ENCODE results near the gene PTPRG.

The PTPRG gene

GRCh38 chr3:62139957-62140356 is 578.6 kb downstream of the PTPRG start:
- no peaks in the 10 kb centered on the region for H3K4me1 ChIP-seq (ENCODE audit: low read depth, poor library complexity, severe bottlenecking)
- no peaks in the 10 kb centered on the region for H3K27me3 ChIP-seq (ENCODE audit: insufficient read depth, low read depth)
- H3K27ac ChIP-seq, result no peak overlapping the region
- no peaks in the 10 kb centered on the region for H3K79me2 ChIP-seq (ENCODE audit: insufficient read depth, low read depth)
- no peaks in the 10 kb centered on the region for H3K36me3 ChIP-seq (ENCODE audit: insufficient read depth)
- no peak overlapping the region for H3K4me2 ChIP-seq
- no peaks in the 10 kb centered on the region for H4K20me1 ChIP-seq (ENCODE audit: insufficient read depth)
- no peak overlapping the region for H2AFZ ChIP-seq (ENCODE audit: low read depth)
- TF ChIP-seq CTCF (conservative IDR thresholded peaks at IDR 0.05; ENCODE audit: low read depth, low read length), result no peak
- no peak overlapping the region for H3K9ac ChIP-seq
- H3K4me3 ChIP-seq (IDR thresholded peaks at IDR 0.05; ENCODE audit: insufficient read depth, low read depth, low read length), result no peak overlapping the region

DNA sequence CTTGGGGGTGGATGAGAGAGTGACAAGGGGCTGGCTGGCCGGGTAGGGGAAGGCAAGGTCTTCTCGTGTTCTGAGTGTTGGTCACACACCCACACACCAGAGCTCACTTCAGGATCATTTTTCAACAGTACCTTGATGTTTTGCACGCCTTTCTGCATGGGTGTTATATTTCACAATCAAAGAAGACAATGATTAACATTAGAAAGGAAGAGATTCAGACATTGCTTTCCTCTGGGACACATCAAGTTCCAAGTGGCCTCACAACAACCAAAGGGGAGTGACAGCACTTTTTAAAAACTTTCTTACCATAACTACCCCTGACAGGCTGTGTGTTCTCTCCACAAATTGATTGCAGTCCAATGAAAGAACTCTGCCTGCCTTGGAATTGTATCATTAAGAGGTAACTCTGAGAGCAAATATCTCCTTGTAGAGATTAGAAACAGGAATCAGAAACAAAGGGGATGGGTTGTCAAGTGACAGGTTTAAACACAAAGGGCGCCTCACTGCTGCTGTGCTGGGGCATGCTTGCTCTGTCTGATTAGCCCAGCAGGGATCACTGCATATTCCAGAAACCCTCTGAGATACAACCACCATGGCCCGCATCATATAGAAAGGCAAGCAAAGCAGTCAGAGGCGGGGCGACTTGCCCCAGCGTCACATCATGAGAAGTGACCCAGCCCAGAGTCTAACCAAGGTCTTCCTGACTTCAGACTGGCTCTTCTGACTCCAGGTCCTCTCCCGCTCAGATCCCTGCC is 581.1 kb downstream of the PTPRG start:
- Histone ChIP-seq H3K9ac (no peak overlapping the region), H3K36me3 (ENCODE audit: insufficient read depth) (no peaks in the 10 kb centered on the region), H2AFZ (ENCODE audit: low read depth) (no peak overlapping the region), H3K4me1 (ENCODE audit: low read depth, poor library complexity, severe bottlenecking) (no peaks in the 10 kb centered on the region), H3K4me2 (no peak overlapping the region), H3K27me3 (ENCODE audit: insufficient read depth, low read depth) (no peaks in the 10 kb centered on the region), H3K79me2 (ENCODE audit: insufficient read depth, low read depth) (no peaks in the 10 kb centered on the region), H3K4me3 (IDR thresholded peaks at IDR 0.05; ENCODE audit: insufficient read depth, low read depth, low read length) (no peak overlapping the region), H3K27ac (no peak overlapping the region), H4K20me1 (ENCODE audit: insufficient read depth) (no peaks in the 10 kb centered on the region)
- no peak for TF ChIP-seq CTCF (conservative IDR thresholded peaks at IDR 0.05; ENCODE audit: low read depth, low read length)

DNA sequence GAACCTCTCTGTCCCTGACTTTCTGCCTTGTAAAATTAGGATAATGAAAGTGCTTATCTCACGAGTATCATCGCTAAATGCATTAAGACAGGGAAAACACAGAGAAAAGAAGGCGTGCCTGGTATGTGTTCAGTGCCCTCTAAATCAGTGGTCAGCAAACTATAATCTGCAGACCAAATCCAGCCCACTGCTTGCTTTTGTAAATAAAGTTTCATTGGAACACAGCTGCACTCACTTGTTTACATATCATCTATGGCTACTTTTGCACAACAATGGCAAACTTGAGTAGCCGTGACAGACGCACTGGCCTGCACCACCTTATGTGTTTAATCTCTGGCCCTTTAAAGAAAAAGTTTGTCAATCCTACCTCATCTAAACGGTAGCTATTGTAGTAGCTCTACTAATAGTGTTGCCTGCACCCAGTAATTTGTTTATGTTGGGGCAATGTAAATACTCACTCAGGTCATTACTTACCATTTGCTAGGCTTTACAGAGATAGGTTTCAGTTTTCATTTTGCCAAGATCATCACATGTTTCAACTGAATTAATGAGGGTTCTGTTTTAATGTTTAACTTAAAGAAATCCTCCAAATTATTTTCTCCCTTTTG is 582.6 kb downstream of the PTPRG start:
- H3K9ac ChIP-seq, result no peak overlapping the region
- no peaks in the 10 kb centered on the region for H3K4me1 ChIP-seq (ENCODE audit: low read depth, poor library complexity, severe bottlenecking)
- no peaks in the 10 kb centered on the region for H4K20me1 ChIP-seq (ENCODE audit: insufficient read depth)
- no peaks in the 10 kb centered on the region for H3K27me3 ChIP-seq (ENCODE audit: insufficient read depth, low read depth)
- no peak overlapping the region for H3K27ac ChIP-seq
- TF ChIP-seq CTCF (conservative IDR thresholded peaks at IDR 0.05; ENCODE audit: low read depth, low read length), result no peak
- H3K4me3 ChIP-seq (IDR thresholded peaks at IDR 0.05; ENCODE audit: insufficient read depth, low read depth, low read length), result no peak overlapping the region
- H2AFZ ChIP-seq (ENCODE audit: low read depth), result no peak overlapping the region
- no peaks in the 10 kb centered on the region for H3K36me3 ChIP-seq (ENCODE audit: insufficient read depth)
- H3K79me2 ChIP-seq (ENCODE audit: insufficient read depth, low read depth), result no peaks in the 10 kb centered on the region
- no peak overlapping the region for H3K4me2 ChIP-seq

- Histone ChIP-seq H3K4me3 (IDR thresholded peaks at IDR 0.05; ENCODE audit: insufficient read depth, low read depth, low read length) (no peak overlapping the region), H3K27ac (no peak overlapping the region), H3K36me3 (ENCODE audit: insufficient read depth) (no peaks in the 10 kb centered on the region), H3K79me2 (ENCODE audit: insufficient read depth, low read depth) (no peaks in the 10 kb centered on the region), H4K20me1 (ENCODE audit: insufficient read depth) (no peaks in the 10 kb centered on the region), H3K4me1 (ENCODE audit: low read depth, poor library complexity, severe bottlenecking) (no peaks in the 10 kb centered on the region), H3K27me3 (ENCODE audit: insufficient read depth, low read depth) (no peaks in the 10 kb centered on the region), H2AFZ (ENCODE audit: low read depth) (no peak overlapping the region), H3K4me2 (no peak overlapping the region), H3K9ac (no peak overlapping the region)
- no peak for TF ChIP-seq CTCF (conservative IDR thresholded peaks at IDR 0.05; ENCODE audit: low read depth, low read length)
Observed at GRCh38 chr3:62144482-62144881, 583.1 kb downstream of the PTPRG start.
